Measurements from ENCODE around the gene RAD51B.

DNA sequence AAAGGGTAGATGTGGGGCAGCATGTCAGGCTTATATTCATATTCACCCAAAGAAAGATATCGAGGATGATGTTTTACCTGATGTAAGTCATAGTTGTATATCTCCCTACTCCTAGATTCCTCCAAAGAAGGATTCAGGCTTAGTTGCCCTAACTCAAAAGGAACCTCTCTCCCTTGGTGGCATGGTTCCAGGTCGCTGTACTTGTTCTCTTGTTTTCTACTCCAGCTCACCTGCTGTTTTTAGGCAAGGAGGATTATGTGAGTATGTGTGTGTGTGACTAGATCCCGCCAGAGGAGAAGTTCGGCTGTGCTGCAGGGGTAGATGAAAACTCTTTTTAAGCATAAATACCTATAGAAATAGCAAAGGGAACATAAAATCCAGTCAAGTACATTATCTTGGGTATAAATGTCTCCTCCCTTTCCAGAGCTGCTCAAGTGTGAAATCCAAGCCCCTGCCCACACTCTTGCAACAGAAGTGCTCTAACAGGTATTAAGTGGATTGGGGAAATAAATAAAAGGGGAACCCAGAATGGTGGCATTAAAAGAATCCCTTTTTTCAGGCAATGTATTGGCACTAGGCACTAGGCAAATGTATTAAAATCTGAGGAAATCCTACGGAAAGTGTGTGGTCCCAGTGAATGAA, 597.6 kb downstream of the RAD51B start:
- no peak for TF ChIP-seq CTCF (tag by site-specific recombination; IDR thresholded peaks at IDR 0.05)
- TF ChIP-seq ZNF521 (tag by site-specific recombination; IDR thresholded peaks at IDR 0.05), result no peak
- TF ChIP-seq ZNF670 (tag by site-specific recombination; IDR thresholded peaks at IDR 0.05; ENCODE audit: low read depth), result no peak
- TF ChIP-seq, protein P1, sequence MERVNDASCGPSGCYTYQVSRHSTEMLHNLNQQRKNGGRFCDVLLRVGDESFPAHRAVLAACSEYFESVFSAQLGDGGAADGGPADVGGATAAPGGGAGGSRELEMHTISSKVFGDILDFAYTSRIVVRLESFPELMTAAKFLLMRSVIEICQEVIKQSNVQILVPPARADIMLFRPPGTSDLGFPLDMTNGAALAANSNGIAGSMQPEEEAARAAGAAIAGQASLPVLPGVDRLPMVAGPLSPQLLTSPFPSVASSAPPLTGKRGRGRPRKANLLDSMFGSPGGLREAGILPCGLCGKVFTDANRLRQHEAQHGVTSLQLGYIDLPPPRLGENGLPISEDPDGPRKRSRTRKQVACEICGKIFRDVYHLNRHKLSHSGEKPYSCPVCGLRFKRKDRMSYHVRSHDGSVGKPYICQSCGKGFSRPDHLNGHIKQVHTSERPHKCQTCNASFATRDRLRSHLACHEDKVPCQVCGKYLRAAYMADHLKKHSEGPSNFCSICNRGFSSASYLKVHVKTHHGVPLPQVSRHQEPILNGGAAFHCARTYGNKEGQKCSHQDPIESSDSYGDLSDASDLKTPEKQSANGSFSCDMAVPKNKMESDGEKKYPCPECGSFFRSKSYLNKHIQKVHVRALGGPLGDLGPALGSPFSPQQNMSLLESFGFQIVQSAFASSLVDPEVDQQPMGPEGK (tag by site-specific recombination; IDR thresholded peaks at IDR 0.05), result no peak
- TF ChIP-seq ZFP3 (tag by site-specific recombination; IDR thresholded peaks at IDR 0.05; ENCODE audit: low read depth), result no peak
- no peak for TF ChIP-seq REPIN1 (tag by site-specific recombination; IDR thresholded peaks at IDR 0.05; ENCODE audit: low read depth)
- TF ChIP-seq, protein P2, sequence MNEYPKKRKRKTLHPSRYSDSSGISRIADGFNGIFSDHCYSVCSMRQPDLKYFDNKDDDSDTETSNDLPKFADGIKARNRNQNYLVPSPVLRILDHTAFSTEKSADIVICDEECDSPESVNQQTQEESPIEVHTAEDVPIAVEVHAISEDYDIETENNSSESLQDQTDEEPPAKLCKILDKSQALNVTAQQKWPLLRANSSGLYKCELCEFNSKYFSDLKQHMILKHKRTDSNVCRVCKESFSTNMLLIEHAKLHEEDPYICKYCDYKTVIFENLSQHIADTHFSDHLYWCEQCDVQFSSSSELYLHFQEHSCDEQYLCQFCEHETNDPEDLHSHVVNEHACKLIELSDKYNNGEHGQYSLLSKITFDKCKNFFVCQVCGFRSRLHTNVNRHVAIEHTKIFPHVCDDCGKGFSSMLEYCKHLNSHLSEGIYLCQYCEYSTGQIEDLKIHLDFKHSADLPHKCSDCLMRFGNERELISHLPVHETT (tag by site-specific recombination; IDR thresholded peaks at IDR 0.05), result no peak
- no peak for TF ChIP-seq YY1 (tag by site-specific recombination; IDR thresholded peaks at IDR 0.05)

Measured in HEK293 (cell line).